ENCODE measurements around the gene LSAMP. TPM values are rescaled to one million over a fixed set of nuclear protein-coding genes. Genes with fewer than 3 reads are reported as not detected.

LSAMP gene
- total and polyA plus RNA-seq, 2 experiments from 2014 or later: 2.0 to 2.9 TPM

DNA sequence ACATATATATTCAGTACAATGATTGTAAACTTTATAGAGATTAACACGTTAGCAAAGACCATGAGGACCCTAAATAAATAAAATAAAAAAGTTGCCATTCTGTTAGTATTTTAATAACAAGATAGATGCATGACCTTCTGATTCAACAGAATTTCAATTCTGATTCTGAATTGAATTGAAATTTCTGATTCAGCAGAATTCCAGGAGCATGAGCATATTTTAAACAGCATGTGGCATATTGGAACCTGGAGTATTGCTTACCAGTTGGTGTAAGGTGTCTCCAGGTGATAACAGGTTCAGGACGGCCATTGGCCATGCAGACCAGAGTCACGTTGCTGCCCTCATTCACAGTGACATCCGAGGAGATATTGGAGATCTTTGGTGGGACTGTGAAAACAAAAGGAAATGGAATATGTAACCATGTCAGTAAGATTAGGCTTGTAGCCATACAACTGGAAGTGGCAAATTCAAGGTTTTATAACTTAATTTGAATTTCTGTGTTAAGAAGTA is 426.0 kb downstream of the LSAMP start:
- Histone ChIP-seq H3K9me2 (ENCODE audit: insufficient read depth) (no peaks in the 10 kb centered on the region), H3K27me3 (ENCODE audit: insufficient read depth) (no peaks in the 10 kb centered on the region), H3K4me3 (no peak overlapping the region), H3K4me1 (ENCODE audit: insufficient read depth) (no peaks in the 10 kb centered on the region), H4K20me1 (replicated peaks; ENCODE audit: insufficient read depth) (no peaks in the 10 kb centered on the region), H3K79me2 (replicated peaks; ENCODE audit: insufficient read depth) (no peaks in the 10 kb centered on the region), H3K4me2 (no peak overlapping the region), H3K36me3 (ENCODE audit: insufficient read depth) (no peaks in the 10 kb centered on the region), H2AFZ (no peak overlapping the region), H3F3A (replicated peaks; ENCODE audit: low read depth) (no peaks in the 10 kb centered on the region), H3K27ac (ENCODE audit: low read depth) (no peak overlapping the region)
- DNase-seq (ENCODE audit: low spot score) (no peak), ATAC-seq (no peak)
- Mint-ChIP-seq H3K27me3 (ENCODE audit: insufficient read depth, low read depth, poor library complexity) (no peaks in the 10 kb centered on the region), H3K36me3 (ENCODE audit: low read depth) (no peaks in the 10 kb centered on the region), H3K27ac (no peak overlapping the region), H3K4me1 (peaks cover 6% of the 10 kb centered on the region), H3K4me3 (no peak overlapping the region), H3K9me3 (no peaks in the 10 kb centered on the region)
- no peak for TF ChIP-seq EZH2phosphoT487 (IDR thresholded peaks at IDR 0.05; ENCODE audit: unreplicated experiment)
- TF ChIP-seq, protein P1, sequence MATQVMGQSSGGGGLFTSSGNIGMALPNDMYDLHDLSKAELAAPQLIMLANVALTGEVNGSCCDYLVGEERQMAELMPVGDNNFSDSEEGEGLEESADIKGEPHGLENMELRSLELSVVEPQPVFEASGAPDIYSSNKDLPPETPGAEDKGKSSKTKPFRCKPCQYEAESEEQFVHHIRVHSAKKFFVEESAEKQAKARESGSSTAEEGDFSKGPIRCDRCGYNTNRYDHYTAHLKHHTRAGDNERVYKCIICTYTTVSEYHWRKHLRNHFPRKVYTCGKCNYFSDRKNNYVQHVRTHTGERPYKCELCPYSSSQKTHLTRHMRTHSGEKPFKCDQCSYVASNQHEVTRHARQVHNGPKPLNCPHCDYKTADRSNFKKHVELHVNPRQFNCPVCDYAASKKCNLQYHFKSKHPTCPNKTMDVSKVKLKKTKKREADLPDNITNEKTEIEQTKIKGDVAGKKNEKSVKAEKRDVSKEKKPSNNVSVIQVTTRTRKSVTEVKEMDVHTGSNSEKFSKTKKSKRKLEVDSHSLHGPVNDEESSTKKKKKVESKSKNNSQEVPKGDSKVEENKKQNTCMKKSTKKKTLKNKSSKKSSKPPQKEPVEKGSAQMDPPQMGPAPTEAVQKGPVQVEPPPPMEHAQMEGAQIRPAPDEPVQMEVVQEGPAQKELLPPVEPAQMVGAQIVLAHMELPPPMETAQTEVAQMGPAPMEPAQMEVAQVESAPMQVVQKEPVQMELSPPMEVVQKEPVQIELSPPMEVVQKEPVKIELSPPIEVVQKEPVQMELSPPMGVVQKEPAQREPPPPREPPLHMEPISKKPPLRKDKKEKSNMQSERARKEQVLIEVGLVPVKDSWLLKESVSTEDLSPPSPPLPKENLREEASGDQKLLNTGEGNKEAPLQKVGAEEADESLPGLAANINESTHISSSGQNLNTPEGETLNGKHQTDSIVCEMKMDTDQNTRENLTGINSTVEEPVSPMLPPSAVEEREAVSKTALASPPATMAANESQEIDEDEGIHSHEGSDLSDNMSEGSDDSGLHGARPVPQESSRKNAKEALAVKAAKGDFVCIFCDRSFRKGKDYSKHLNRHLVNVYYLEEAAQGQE (IDR thresholded peaks at IDR 0.05; ENCODE audit: unreplicated experiment): no peak
- TF ChIP-seq STAT1 (IDR thresholded peaks at IDR 0.05; ENCODE audit: unreplicated experiment): no peak
- no peak for TF ChIP-seq NANOG (IDR thresholded peaks at IDR 0.05; ENCODE audit: borderline replicate concordance)

DNA sequence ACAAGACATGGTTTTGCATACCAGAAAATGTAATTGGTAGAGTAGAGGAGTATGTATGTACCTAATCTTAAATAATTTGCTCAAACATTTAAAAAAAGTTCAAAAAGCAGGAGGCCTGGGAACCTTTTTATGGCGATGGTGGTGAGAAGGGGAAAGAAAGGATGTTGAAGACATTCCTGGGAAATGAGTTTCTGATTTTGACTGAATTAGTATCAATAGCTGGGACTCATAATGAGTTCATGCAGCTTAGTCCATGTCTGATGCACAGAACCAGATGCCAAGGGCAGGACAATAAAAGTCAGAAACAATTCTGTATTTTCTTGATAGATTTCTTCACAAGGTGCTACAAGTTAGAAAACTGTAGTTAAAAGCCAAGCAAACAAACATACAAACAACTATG is 426.6 kb downstream of the LSAMP start:
- Histone ChIP-seq H3K27me3 (ENCODE audit: insufficient read depth) (no peaks in the 10 kb centered on the region), H3F3A (replicated peaks; ENCODE audit: low read depth) (no peaks in the 10 kb centered on the region), H3K79me2 (replicated peaks; ENCODE audit: insufficient read depth) (no peaks in the 10 kb centered on the region), H3K4me3 (no peak overlapping the region), H2AFZ (no peak overlapping the region), H3K4me2 (no peak overlapping the region), H3K27ac (ENCODE audit: low read depth) (no peak overlapping the region), H3K9me2 (ENCODE audit: insufficient read depth) (no peaks in the 10 kb centered on the region), H3K36me3 (ENCODE audit: insufficient read depth) (no peaks in the 10 kb centered on the region), H3K4me1 (ENCODE audit: insufficient read depth) (no peaks in the 10 kb centered on the region), H4K20me1 (replicated peaks; ENCODE audit: insufficient read depth) (no peaks in the 10 kb centered on the region)
- Mint-ChIP-seq H3K27ac (no peak overlapping the region), H3K36me3 (ENCODE audit: low read depth) (no peaks in the 10 kb centered on the region), H3K27me3 (ENCODE audit: insufficient read depth, low read depth, poor library complexity) (no peaks in the 10 kb centered on the region), H3K9me3 (no peaks in the 10 kb centered on the region), H3K4me3 (no peak overlapping the region), H3K4me1 (peaks cover under 1% of the 10 kb centered on the region)
- DNase-seq (ENCODE audit: low spot score) (no peak), ATAC-seq (no peak)
- TF ChIP-seq STAT1 (IDR thresholded peaks at IDR 0.05; ENCODE audit: unreplicated experiment): no peak
- TF ChIP-seq EZH2 (IDR thresholded peaks at IDR 0.05; ENCODE audit: low read depth, unreplicated experiment): no peak

DNA sequence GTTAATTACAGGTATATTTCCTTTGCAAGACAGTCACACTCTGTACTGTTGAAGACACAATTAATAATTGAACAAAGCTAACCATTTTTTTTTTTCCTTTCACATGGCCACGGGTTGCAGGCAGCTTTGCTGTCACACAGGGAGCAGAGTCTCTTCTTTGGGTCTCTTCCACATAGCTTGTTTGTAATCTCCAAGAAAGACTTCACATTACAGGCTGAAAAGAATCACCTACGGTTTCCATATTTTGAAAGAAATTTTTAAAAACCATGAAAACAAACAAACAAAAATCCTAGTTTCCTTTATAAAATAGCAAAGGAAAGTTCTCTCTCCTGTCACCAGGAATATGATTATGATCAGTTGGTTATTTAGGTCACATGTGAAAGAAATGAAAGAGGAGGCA is 429.4 kb downstream of the LSAMP start:
- no peaks in the 10 kb centered on the region for H3K4me1 Mint-ChIP-seq
- H4K20me1 ChIP-seq (replicated peaks; ENCODE audit: insufficient read depth): no peaks in the 10 kb centered on the region
- DNase-seq (ENCODE audit: low spot score) (no peak), ATAC-seq (no peak)
- H3K4me2 ChIP-seq: no peak overlapping the region
- H3K36me3 Mint-ChIP-seq (ENCODE audit: low read depth): no peaks in the 10 kb centered on the region
- H3K27ac Mint-ChIP-seq: no peak overlapping the region
- H3K9me2 ChIP-seq (ENCODE audit: insufficient read depth): no peaks in the 10 kb centered on the region
- H3K27me3 ChIP-seq (ENCODE audit: insufficient read depth): no peaks in the 10 kb centered on the region
- H3K27ac ChIP-seq (ENCODE audit: low read depth): no peak overlapping the region
- no peak overlapping the region for H3K4me3 ChIP-seq
- no peaks in the 10 kb centered on the region for H3K36me3 ChIP-seq (ENCODE audit: insufficient read depth)
- H3K4me3 Mint-ChIP-seq: no peak overlapping the region
- H3F3A ChIP-seq (replicated peaks; ENCODE audit: low read depth): no peaks in the 10 kb centered on the region
- no peak for TF ChIP-seq ZNF331 (CRISPR knock-in tag; IDR thresholded peaks at IDR 0.05; ENCODE audit: low read depth)
- TF ChIP-seq, protein P2, sequence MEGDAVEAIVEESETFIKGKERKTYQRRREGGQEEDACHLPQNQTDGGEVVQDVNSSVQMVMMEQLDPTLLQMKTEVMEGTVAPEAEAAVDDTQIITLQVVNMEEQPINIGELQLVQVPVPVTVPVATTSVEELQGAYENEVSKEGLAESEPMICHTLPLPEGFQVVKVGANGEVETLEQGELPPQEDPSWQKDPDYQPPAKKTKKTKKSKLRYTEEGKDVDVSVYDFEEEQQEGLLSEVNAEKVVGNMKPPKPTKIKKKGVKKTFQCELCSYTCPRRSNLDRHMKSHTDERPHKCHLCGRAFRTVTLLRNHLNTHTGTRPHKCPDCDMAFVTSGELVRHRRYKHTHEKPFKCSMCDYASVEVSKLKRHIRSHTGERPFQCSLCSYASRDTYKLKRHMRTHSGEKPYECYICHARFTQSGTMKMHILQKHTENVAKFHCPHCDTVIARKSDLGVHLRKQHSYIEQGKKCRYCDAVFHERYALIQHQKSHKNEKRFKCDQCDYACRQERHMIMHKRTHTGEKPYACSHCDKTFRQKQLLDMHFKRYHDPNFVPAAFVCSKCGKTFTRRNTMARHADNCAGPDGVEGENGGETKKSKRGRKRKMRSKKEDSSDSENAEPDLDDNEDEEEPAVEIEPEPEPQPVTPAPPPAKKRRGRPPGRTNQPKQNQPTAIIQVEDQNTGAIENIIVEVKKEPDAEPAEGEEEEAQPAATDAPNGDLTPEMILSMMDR (conservative IDR thresholded peaks at IDR 0.05; ENCODE audit: low read depth in 2 of 2): no peak
- TF ChIP-seq, protein P1 (IDR thresholded peaks at IDR 0.05; ENCODE audit: unreplicated experiment): no peak
- TF ChIP-seq EZH2phosphoT487 (IDR thresholded peaks at IDR 0.05; ENCODE audit: unreplicated experiment): no peak
- TF ChIP-seq STAT1 (IDR thresholded peaks at IDR 0.05; ENCODE audit: unreplicated experiment): no peak
- no peak for TF ChIP-seq CREB1 (CRISPR knock-in tag; IDR thresholded peaks at IDR 0.05; ENCODE audit: low read depth)
- H3K79me2 ChIP-seq (replicated peaks; ENCODE audit: insufficient read depth): no peaks in the 10 kb centered on the region
- H3K4me1 ChIP-seq (ENCODE audit: insufficient read depth): no peaks in the 10 kb centered on the region
- H3K9me3 Mint-ChIP-seq: no peaks in the 10 kb centered on the region
- no peak overlapping the region for H2AFZ ChIP-seq
- H3K27me3 Mint-ChIP-seq (ENCODE audit: insufficient read depth, low read depth, poor library complexity): no peaks in the 10 kb centered on the region
